HEK293 (cell line): Measurements from ENCODE around the gene GSC2.

ENCODE experiments used
- CTCF ChIA-PET: fragments of 350-600 bp; formaldehyde crosslinking; extraction: SDS; loops from one replicate; lab custom pipeline; 2021; ENCODE audit warnings: antibody characterized with exemption; lab: Yijun Ruan, JAX
- POLR2A ChIA-PET: fragments of 300-600 bp; formaldehyde crosslinking; extraction: SDS; loops from one replicate; lab custom pipeline; 2020; ENCODE audit warnings: antibody characterized with exemption, inconsistent platforms; lab: Yijun Ruan, JAX
- H3K27ac ChIP-seq: fragments of 200-500 bp; sonication (Bioruptor generic); 2 replicates; pipeline ENCODE4 v1.5.1; 2014; ENCODE audit warnings: low read depth, low read length, control low read depth, inconsistent platforms; ENCODE audit errors: extremely low read depth
- H3K36me3 ChIP-seq, 2 experiments: fragments of 200-500 bp in 1 of 2; sonication (Bioruptor generic) in 1 of 2; 1 replicate in 1 of 2; 2 replicates in 1 of 2; pipeline ENCODE4 v1.5.1; 2014 to 2017; ENCODE audit warnings: inconsistent platforms in 2 of 2, low read length in 2 of 2; ENCODE audit not compliant: control insufficient read depth in 2 of 2, insufficient read depth in 1 of 2
- H3K4me1 ChIP-seq: fragments of 200-500 bp; sonication (Bioruptor generic); 2 replicates; pipeline ENCODE4 v1.5.1; 2014; ENCODE audit warnings: mild to moderate bottlenecking, low read length, inconsistent platforms; ENCODE audit not compliant: control insufficient read depth, insufficient read depth
- H3K4me3 ChIP-seq: 2 replicates; pipeline ENCODE4 v1.5.1; 2011; ENCODE audit warnings: low read depth, mild to moderate bottlenecking, control low read depth, low read length, moderate library complexity
- H3K9me3 ChIP-seq: fragments of 200-500 bp; sonication (Bioruptor generic); 2 replicates; pipeline ENCODE4 v1.5.1; 2014; ENCODE audit warnings: low read depth, low read length, inconsistent platforms; ENCODE audit not compliant: control insufficient read depth, insufficient read depth
- GLI2 ChIP-seq: fragments of 450-650 bp; formaldehyde crosslinking; IDR thresholded peaks from 2 replicates; pipeline ENCODE4; 2017; ENCODE audit warnings: missing biosample characterization, missing genetic modification characterization, low read depth, borderline replicate concordance
- GLIS2 ChIP-seq: fragments of 450-650 bp; formaldehyde crosslinking; IDR thresholded peaks from 2 replicates; pipeline ENCODE4 v1.5.1; 2016; ENCODE audit warnings: missing biosample characterization, missing genetic modification characterization
- KLF16 ChIP-seq: fragments of 450-650 bp; formaldehyde crosslinking; IDR thresholded peaks from 2 replicates; pipeline ENCODE4 v1.5.1; 2017; ENCODE audit warnings: missing biosample characterization, missing genetic modification characterization
- PRDM4 ChIP-seq: fragments of 450-650 bp; formaldehyde crosslinking; IDR thresholded peaks from 2 replicates; pipeline ENCODE4 v1.5.1; 2017; ENCODE audit warnings: missing biosample characterization, missing genetic modification characterization
- RBAK ChIP-seq: fragments of 450-650 bp; formaldehyde crosslinking; IDR thresholded peaks from 2 replicates; pipeline ENCODE4 v1.5.1; 2016; ENCODE audit warnings: missing biosample characterization, missing genetic modification characterization
- ZBTB1 ChIP-seq: fragments of 450-650 bp; formaldehyde crosslinking; IDR thresholded peaks from 2 replicates; pipeline ENCODE4 v1.5.1; 2016; ENCODE audit warnings: missing biosample characterization, missing genetic modification characterization
- ZBTB26 ChIP-seq: fragments of 450-650 bp; formaldehyde crosslinking; optimal IDR thresholded peaks from 2 replicates; pipeline ENCODE3; 2016; ENCODE audit warnings: missing biosample characterization, mild to moderate bottlenecking, missing genetic modification characterization
- ZBTB44 ChIP-seq: fragments of 450-650 bp; IDR thresholded peaks from 2 replicates; pipeline ENCODE4 v1.5.1; 2018; ENCODE audit warnings: missing biosample characterization, mild to moderate bottlenecking, missing genetic modification characterization
- ZBTB48 ChIP-seq: fragments of 450-650 bp; formaldehyde crosslinking; IDR thresholded peaks from 2 replicates; pipeline ENCODE4 v1.5.1; 2016; ENCODE audit warnings: missing biosample characterization, missing genetic modification characterization
- ZNF132 ChIP-seq: fragments of 450-650 bp; formaldehyde crosslinking; IDR thresholded peaks from 2 replicates; pipeline ENCODE4 v1.5.1; 2017; ENCODE audit warnings: missing biosample characterization, missing genetic modification characterization, borderline replicate concordance
- ZNF202 ChIP-seq: fragments of 450-650 bp; formaldehyde crosslinking; IDR thresholded peaks from 2 replicates; pipeline ENCODE4 v1.5.1; 2016; ENCODE audit warnings: missing biosample characterization, missing genetic modification characterization, borderline replicate concordance
- ZNF311 ChIP-seq: fragments of 450-650 bp; formaldehyde crosslinking; IDR thresholded peaks from 2 replicates; pipeline ENCODE4 v1.5.1; 2017; ENCODE audit warnings: missing biosample characterization, missing genetic modification characterization, borderline replicate concordance
- ZNF585B ChIP-seq: fragments of 450-650 bp; formaldehyde crosslinking; IDR thresholded peaks from 2 replicates; pipeline ENCODE4 v1.5.1; 2016; ENCODE audit warnings: missing biosample characterization, missing genetic modification characterization
- ZNF626 ChIP-seq: fragments of 450-650 bp; sonication (Bioruptor Pico); formaldehyde crosslinking; IDR thresholded peaks from 2 replicates; pipeline ENCODE4 v1.5.1; 2018; ENCODE audit warnings: missing biosample characterization, missing genetic modification characterization, inconsistent platforms
- ZNF664 ChIP-seq: fragments of 450-650 bp; formaldehyde crosslinking; IDR thresholded peaks from 2 replicates; pipeline ENCODE4 v1.5.1; 2016; ENCODE audit warnings: missing biosample characterization, missing genetic modification characterization
- ZNF692 ChIP-seq: fragments of 450-650 bp; formaldehyde crosslinking; IDR thresholded peaks from 2 replicates; pipeline ENCODE4 v1.5.1; 2016; ENCODE audit warnings: missing biosample characterization, missing genetic modification characterization
- ZNF768 ChIP-seq: fragments of 450-650 bp; formaldehyde crosslinking; IDR thresholded peaks from 2 replicates; pipeline ENCODE4 v1.5.1; 2018; ENCODE audit warnings: missing biosample characterization, mild to moderate bottlenecking, missing genetic modification characterization
- ZSCAN16 ChIP-seq: fragments of 450-650 bp; formaldehyde crosslinking; IDR thresholded peaks from 2 replicates; pipeline ENCODE4 v1.5.1; 2016; ENCODE audit warnings: missing biosample characterization, missing genetic modification characterization
- TF ChIP-seq, protein P1 (sequence below): fragments of 450-650 bp; formaldehyde crosslinking; IDR thresholded peaks from 2 replicates; pipeline ENCODE4; 2016; ENCODE audit warnings: missing biosample characterization, missing genetic modification characterization

Gene GSC2

DNA sequence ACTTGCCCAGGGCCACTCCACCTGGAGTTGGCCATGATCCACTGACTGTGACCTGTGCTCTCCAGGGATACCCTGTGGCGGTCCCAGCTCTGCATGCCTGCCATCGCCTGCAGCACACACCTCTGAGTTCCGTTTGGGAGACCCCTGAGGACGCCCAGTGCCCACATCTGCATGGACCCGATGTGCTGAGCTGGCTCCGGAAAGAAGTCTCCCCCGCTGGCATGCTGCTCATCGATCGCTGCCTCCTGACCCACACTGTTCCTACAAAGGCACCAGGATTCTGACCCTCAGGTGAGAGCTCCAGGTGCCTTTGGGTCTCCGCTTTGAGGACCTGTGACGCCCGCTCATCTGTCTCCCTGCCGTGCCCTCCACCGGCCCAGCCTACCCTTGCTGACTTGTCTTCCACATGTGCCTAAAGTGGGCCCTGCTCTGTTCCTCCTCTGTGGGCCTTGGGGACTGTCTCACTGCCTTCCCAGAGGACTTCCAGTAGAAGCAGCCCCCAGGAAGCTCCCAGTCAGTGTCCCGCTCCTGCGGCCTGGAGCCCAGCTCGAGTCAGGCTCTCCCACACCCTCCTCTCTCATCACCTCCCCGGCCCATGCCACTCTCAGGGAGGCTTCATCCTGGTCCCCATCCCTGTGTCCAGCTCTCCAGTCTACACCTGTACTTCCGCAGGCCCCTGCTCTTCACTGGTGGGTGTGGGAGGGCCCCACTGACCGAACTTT lies 34.3 kb upstream of the GSC2 start:
- no peaks in the 10 kb centered on the region for H3K9me3 ChIP-seq
- no peaks in the 10 kb centered on the region for H3K4me1 ChIP-seq
- peaks cover 0 to 16% of the 10 kb centered on the region in 2 experiments; a peak in 1 of 3 replicates for H3K36me3 ChIP-seq
- no peak overlapping the region for H3K4me3 ChIP-seq
- no peak overlapping the region for H3K27ac ChIP-seq
- ChIA-PET POLR2A (no interaction called here), CTCF (interaction anchor here (2.5 kb wide), 1 partner anchor 40 kb away, joined by 8 read pairs; the partner anchor contains the start of gene ESS2)
- TF ChIP-seq ZNF585B (tag by site-specific recombination): no peak
- no peak for TF ChIP-seq GLIS2 (tag by site-specific recombination)
- no peak for TF ChIP-seq ZSCAN16 (tag by site-specific recombination)

DNA sequence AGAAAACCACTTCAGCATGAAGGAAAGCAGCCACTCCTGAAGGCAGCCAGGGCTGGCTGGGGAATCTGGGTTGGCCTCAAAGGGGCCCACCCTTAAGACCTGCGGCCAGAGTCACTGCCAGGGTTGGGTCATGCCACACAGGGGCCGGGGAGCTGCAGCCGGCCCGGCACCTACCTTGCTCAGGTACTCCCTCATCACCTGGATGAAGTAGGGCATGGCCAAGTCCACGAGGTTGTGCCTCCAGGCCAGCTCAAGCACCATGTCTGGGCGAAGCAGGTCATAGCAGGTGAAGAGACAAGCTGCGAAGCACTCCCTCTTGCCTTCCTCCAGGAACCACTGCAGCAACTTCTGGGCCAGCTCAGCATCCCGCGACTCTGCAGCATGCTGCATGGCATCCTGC lies 33.1 kb upstream of the GSC2 start:
- ChIA-PET CTCF (interaction anchor here (1.1 to 2.5 kb wide), 2 partner anchors 8 to 38 kb away, joined by 3 to 8 read pairs; partner anchors contain the start of gene ESS2), POLR2A (no interaction called here)
- peaks cover 0 to 16% of the 10 kb centered on the region in 2 experiments; a peak in 1 of 3 replicates for H3K36me3 ChIP-seq
- no peak overlapping the region for H3K4me3 ChIP-seq
- no peaks in the 10 kb centered on the region for H3K9me3 ChIP-seq
- no peaks in the 10 kb centered on the region for H3K4me1 ChIP-seq
- no peak overlapping the region for H3K27ac ChIP-seq
- TF ChIP-seq ZBTB1 (no peak), ZNF626 (tag by site-specific recombination) (no peak), ZNF202 (tag by site-specific recombination) (no peak), KLF16 (tag by site-specific recombination) (no peak), ZNF692 (no peak), ZNF132 (tag by site-specific recombination) (no peak), ZBTB26 (tag by site-specific recombination) (no peak), ZNF768 (tag by site-specific recombination) (no peak), ZNF311 (tag by site-specific recombination) (no peak), ZBTB44 (tag by site-specific recombination) (no peak), ZBTB48 (no peak), GLI2 (tag by site-specific recombination) (no peak), RBAK (tag by site-specific recombination) (no peak), ZNF664 (tag by site-specific recombination) (no peak), PRDM4 (no peak)
- TF ChIP-seq, protein P1, sequence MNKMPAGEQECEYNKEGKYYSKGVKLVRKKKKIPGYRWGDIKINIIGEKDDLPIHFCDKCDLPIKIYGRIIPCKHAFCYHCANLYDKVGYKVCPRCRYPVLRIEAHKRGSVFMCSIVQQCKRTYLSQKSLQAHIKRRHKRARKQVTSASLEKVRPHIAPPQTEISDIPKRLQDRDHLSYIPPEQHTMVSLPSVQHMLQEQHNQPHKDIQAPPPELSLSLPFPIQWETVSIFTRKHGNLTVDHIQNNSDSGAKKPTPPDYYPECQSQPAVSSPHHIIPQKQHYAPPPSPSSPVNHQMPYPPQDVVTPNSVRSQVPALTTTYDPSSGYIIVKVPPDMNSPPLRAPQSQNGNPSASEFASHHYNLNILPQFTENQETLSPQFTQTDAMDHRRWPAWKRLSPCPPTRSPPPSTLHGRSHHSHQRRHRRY (tag by site-specific recombination): no peak
- TF ChIP-seq, all 188 proteins: peak for 0
